ENCODE measurements around the gene RETREG1. TPM values are rescaled to one million over a fixed set of nuclear protein-coding genes. Genes with fewer than 3 reads are reported as not detected.

RETREG1 gene
- total RNA-seq, 1 donor from 2014 or later = 3.0 TPM

GRCh38 chr5:16561660-16562059 lies 55.1 kb downstream of the RETREG1 start:
- Mint-ChIP-seq H3K27me3 (ENCODE audit: insufficient read depth, low read depth) (no peaks in the 10 kb centered on the region), H3K27ac (no peak overlapping the region), H3K4me1 (no peaks in the 10 kb centered on the region), H3K9me3 (no peaks in the 10 kb centered on the region), H3K4me3 (no peak overlapping the region), H3K36me3 (no peaks in the 10 kb centered on the region)
- Histone ChIP-seq H3K4me1 (no peaks in the 10 kb centered on the region), H3K27me3 (no peaks in the 10 kb centered on the region), H4K20me1 (ENCODE audit: low read depth) (no peaks in the 10 kb centered on the region), H3K79me2 (ENCODE audit: low read depth) (no peaks in the 10 kb centered on the region), H3K9ac (no peak overlapping the region), H3F3A (ENCODE audit: low read depth) (no peaks in the 10 kb centered on the region), H2AFZ (replicated peaks) (no peak overlapping the region), H3K9me3 (ENCODE audit: low read depth) (no peaks in the 10 kb centered on the region), H3K36me3 (no peaks in the 10 kb centered on the region), H3K4me3 (no peak overlapping the region), H3K27ac (no peak overlapping the region), H3K4me2 (no peak overlapping the region)
- DNase-seq (ENCODE audit: low spot score) = no peak
- TF ChIP-seq EZH2phosphoT487 (IDR thresholded peaks at IDR 0.05) (no peak), CTCF (IDR thresholded peaks at IDR 0.05) (no peak), EZH2 (IDR thresholded peaks at IDR 0.05) (no peak)

DNA sequence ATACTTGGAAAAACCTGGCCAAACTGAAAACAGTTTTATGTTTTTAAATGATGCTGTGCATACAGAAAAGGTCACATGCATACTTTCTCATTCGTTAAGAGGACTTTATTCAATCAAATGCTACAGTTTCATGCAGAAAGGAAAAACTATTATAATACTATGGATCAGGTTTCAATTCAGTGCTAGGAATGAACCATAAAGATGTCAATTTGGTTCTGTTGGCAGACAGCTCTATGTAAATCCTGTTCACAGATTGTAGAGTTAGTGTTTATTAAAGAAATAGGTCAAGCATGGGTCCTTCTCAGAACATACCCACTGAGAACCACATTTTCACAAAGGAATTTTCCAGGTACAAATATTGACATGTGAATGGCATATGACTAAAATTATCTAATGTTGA lies 57.1 kb downstream of the RETREG1 start:
- Mint-ChIP-seq H3K4me1 (no peaks in the 10 kb centered on the region), H3K27me3 (ENCODE audit: insufficient read depth, low read depth) (no peaks in the 10 kb centered on the region), H3K36me3 (no peaks in the 10 kb centered on the region), H3K4me3 (no peak overlapping the region), H3K9me3 (no peaks in the 10 kb centered on the region), H3K27ac (no peak overlapping the region)
- no peak overlapping the region for H3K4me3 ChIP-seq
- DNase-seq (ENCODE audit: low spot score) = no peak
- no peaks in the 10 kb centered on the region for H3K9me3 ChIP-seq (ENCODE audit: low read depth)
- H3K4me1 ChIP-seq = no peaks in the 10 kb centered on the region
- no peaks in the 10 kb centered on the region for H3K27me3 ChIP-seq
- no peaks in the 10 kb centered on the region for H3K79me2 ChIP-seq (ENCODE audit: low read depth)
- no peaks in the 10 kb centered on the region for H4K20me1 ChIP-seq (ENCODE audit: low read depth)
- TF ChIP-seq EZH2 (IDR thresholded peaks at IDR 0.05) = no peak
- TF ChIP-seq EZH2phosphoT487 (IDR thresholded peaks at IDR 0.05) = no peak
- no peak for TF ChIP-seq CTCF (IDR thresholded peaks at IDR 0.05)
- H3K27ac ChIP-seq = no peak overlapping the region
- H3F3A ChIP-seq (ENCODE audit: low read depth) = no peaks in the 10 kb centered on the region
- H3K36me3 ChIP-seq = no peaks in the 10 kb centered on the region
- H3K9ac ChIP-seq = no peak overlapping the region
- no peak overlapping the region for H2AFZ ChIP-seq (replicated peaks)
- no peak overlapping the region for H3K4me2 ChIP-seq

GRCh38 chr5:16558984-16559629 lies 57.7 kb downstream of the RETREG1 start:
- no peak overlapping the region for H3K27ac ChIP-seq

More at GRCh38 chr5:16558984-16559629, 57.7 kb downstream of the RETREG1 start:
- H3K4me3 Mint-ChIP-seq = no peak overlapping the region
- no peak for TF ChIP-seq EZH2phosphoT487 (IDR thresholded peaks at IDR 0.05)
- TF ChIP-seq CTCF (IDR thresholded peaks at IDR 0.05) = peak; percentile 38
- TF ChIP-seq EZH2 (IDR thresholded peaks at IDR 0.05) = no peak
- no peak overlapping the region for H3K4me2 ChIP-seq
- no peak overlapping the region for H3K27ac Mint-ChIP-seq
- no peaks in the 10 kb centered on the region for H3K4me1 ChIP-seq
- H3F3A ChIP-seq (ENCODE audit: low read depth) = no peaks in the 10 kb centered on the region
- H3K79me2 ChIP-seq (ENCODE audit: low read depth) = no peaks in the 10 kb centered on the region
- H3K27me3 ChIP-seq = no peaks in the 10 kb centered on the region
- H3K36me3 ChIP-seq = no peaks in the 10 kb centered on the region
- H3K9me3 ChIP-seq (ENCODE audit: low read depth) = no peaks in the 10 kb centered on the region
- no peaks in the 10 kb centered on the region for H3K36me3 Mint-ChIP-seq
- no peaks in the 10 kb centered on the region for H3K4me1 Mint-ChIP-seq
- DNase-seq (ENCODE audit: low spot score) = peak; percentile 23
- no peaks in the 10 kb centered on the region for H4K20me1 ChIP-seq (ENCODE audit: low read depth)
- no peak overlapping the region for H3K9ac ChIP-seq
- no peaks in the 10 kb centered on the region for H3K9me3 Mint-ChIP-seq
- no peaks in the 10 kb centered on the region for H3K27me3 Mint-ChIP-seq (ENCODE audit: insufficient read depth, low read depth)
- H2AFZ ChIP-seq (replicated peaks) = peak overlapping the region; percentile 73
- no peak overlapping the region for H3K4me3 ChIP-seq

Data from neural progenitor cell (in vitro differentiated cells).